Neural cell (in vitro differentiated cells): ENCODE measurements around the gene USP10. TPM values are rescaled to one million over a fixed set of nuclear protein-coding genes. Genes with fewer than 3 reads are reported as not detected.

Experiments
- H2AFZ ChIP-seq: fragments of 200-600, 300-800 bp; sonication (generic), shearing (Covaris generic); 2 replicates; pipeline ENCODE4 v1.6.0; 2014; ENCODE audit warnings: low read depth, mild to moderate bottlenecking, antibody characterized with exemption, low read length, moderate library complexity
- H3F3A ChIP-seq: fragments of 200-600 bp; shearing (Covaris generic); 2 replicates; pipeline ENCODE4 v1.6.1; 2016; ENCODE audit warnings: mild to moderate bottlenecking, moderate library complexity, mixed read lengths, antibody characterized with exemption, low read length; ENCODE audit not compliant: insufficient read depth, poor library complexity, severe bottlenecking
- H3K27ac ChIP-seq: fragments of 200-600, 300-800 bp; sonication (generic), shearing (Covaris generic); 2 replicates; pipeline ENCODE4 v1.5.1; 2014; ENCODE audit warnings: mild to moderate bottlenecking, low read length, moderate library complexity
- H3K27me3 ChIP-seq: fragments of 300-800, 200-600 bp; sonication (generic), shearing (Covaris generic); 2 replicates; pipeline ENCODE4 v1.6.0; 2014; ENCODE audit warnings: mild to moderate bottlenecking, low read depth, low read length, moderate library complexity; ENCODE audit not compliant: insufficient read depth
- H3K36me3 ChIP-seq: fragments of 300-800, 200-600 bp; sonication (generic), shearing (Covaris generic); 2 replicates; pipeline ENCODE4 v1.5.1; 2014; ENCODE audit warnings: mild to moderate bottlenecking, antibody characterized with exemption, low read length, moderate library complexity; ENCODE audit not compliant: insufficient read depth
- H3K4me2 ChIP-seq: fragments of 300-800, 200-600 bp; sonication (generic), shearing (Covaris generic); 2 replicates; pipeline ENCODE4 v1.6.0; 2014; ENCODE audit warnings: mild to moderate bottlenecking, low read length
- H3K4me3 ChIP-seq: fragments of 300-800, 200-600 bp; sonication (generic), shearing (Covaris generic); 2 replicates; pipeline ENCODE4 v1.5.1; 2014; ENCODE audit warnings: mild to moderate bottlenecking, low read length, moderate library complexity
- H3K79me2 ChIP-seq: fragments of 200-600 bp; shearing (Covaris generic); replicated peaks from 2 replicates; pipeline ENCODE4 v1.6.0; 2014; ENCODE audit warnings: mild to moderate bottlenecking, low read length, moderate library complexity; ENCODE audit not compliant: insufficient read depth
- H3K9ac ChIP-seq: fragments of 300-800, 200-600 bp; sonication (generic), shearing (Covaris generic); 2 replicates; pipeline ENCODE4 v1.6.1; 2016; ENCODE audit warnings: mild to moderate bottlenecking, low read length, mixed read lengths
- H3K9me2 ChIP-seq: fragments of 200-600 bp; shearing (Covaris generic); 2 replicates; pipeline ENCODE4 v1.6.1; 2016; ENCODE audit warnings: mild to moderate bottlenecking, low read length, mixed read lengths; ENCODE audit not compliant: insufficient read depth
- H3K9me3 ChIP-seq: fragments of 200-600, 300-800 bp; sonication (generic), shearing (Covaris generic); 2 replicates; pipeline ENCODE4 v1.6.1; 2016; ENCODE audit warnings: mild to moderate bottlenecking, mixed run types, low read length, moderate library complexity, mixed read lengths
- H4K20me1 ChIP-seq: fragments of 200-600 bp; shearing (Covaris generic); 2 replicates; pipeline ENCODE4 v1.6.1; 2016; ENCODE audit warnings: mild to moderate bottlenecking, mixed run types; ENCODE audit not compliant: insufficient read depth
- CTCF ChIP-seq: fragments of 450-650 bp; IDR thresholded peaks from 2 replicates; pipeline ENCODE4 v1.5.1; 2014; ENCODE audit warnings: antibody characterized with exemption, mild to moderate bottlenecking, moderate library complexity; ENCODE audit not compliant: poor library complexity, severe bottlenecking
- EP300 ChIP-seq: fragments of 450-650 bp; conservative IDR thresholded peaks from 2 replicates; pipeline ENCODE4 v1.6.1; 2014; ENCODE audit warnings: antibody characterized with exemption, mild to moderate bottlenecking, moderate library complexity; ENCODE audit not compliant: poor library complexity, severe bottlenecking
- EZH2 ChIP-seq: fragments of 200-600, 300-800 bp; shearing (Covaris generic), sonication (generic); IDR thresholded peaks from 2 replicates; pipeline ENCODE4 v1.6.1; 2014; ENCODE audit warnings: antibody characterized with exemption, low read length, borderline replicate concordance, mild to moderate bottlenecking; ENCODE audit not compliant: insufficient read depth, poor library complexity, severe bottlenecking
- MXI1 ChIP-seq: fragments of 450-650 bp; conservative IDR thresholded peaks from 2 replicates; pipeline ENCODE4 v1.6.1; 2014; ENCODE audit warnings: antibody characterized with exemption, mild to moderate bottlenecking; ENCODE audit not compliant: poor library complexity, severe bottlenecking
- POLR2AphosphoS5 ChIP-seq: IDR thresholded peaks from 2 replicates; pipeline ENCODE4 v1.6.1; 2012
- RAD21 ChIP-seq: fragments of 450-650 bp; conservative IDR thresholded peaks from 2 replicates; pipeline ENCODE4 v1.6.1; 2014; ENCODE audit warnings: antibody characterized with exemption, mild to moderate bottlenecking, moderate library complexity
- SMC3 ChIP-seq: fragments of 450-650 bp; conservative IDR thresholded peaks from 2 replicates; pipeline ENCODE4 v1.6.1; 2014; ENCODE audit warnings: antibody characterized with exemption, mild to moderate bottlenecking, moderate library complexity; ENCODE audit not compliant: poor library complexity
- TAF1 ChIP-seq: IDR thresholded peaks from 2 replicates; pipeline ENCODE4 v1.6.1; 2012; ENCODE audit warnings: low read depth
- polyA plus RNA-seq: library from polyadenylated mRNA; depleted of rRNA; stranded (reverse); fragments of >200 nt; gene quantifications from 2 replicates; pipeline ENCODE4 v1.2.3, GENCODE V29; 2014
- TF ChIP-seq, protein P1 (sequence below): IDR thresholded peaks from 2 replicates; pipeline ENCODE4 v1.6.1; 2012; ENCODE audit warnings: borderline replicate concordance

The USP10 gene
- polyA plus RNA-seq, 1 donor from 2014 or later = 48.9 TPM

- Histone ChIP-seq H3K27ac (no peak overlapping the region), H3K4me2 (no peak overlapping the region), H3K4me3 (no peak overlapping the region), H3K9ac (no peak overlapping the region), H3K36me3 (no peaks in the 10 kb centered on the region), H2AFZ (no peak overlapping the region), H3K27me3 (no peaks in the 10 kb centered on the region), H4K20me1 (no peaks in the 10 kb centered on the region), H3K9me2 (no peaks in the 10 kb centered on the region), H3F3A (no peaks in the 10 kb centered on the region), H3K79me2 (no peaks in the 10 kb centered on the region), H3K9me3 (no peaks in the 10 kb centered on the region)
- TF ChIP-seq, protein P1, sequence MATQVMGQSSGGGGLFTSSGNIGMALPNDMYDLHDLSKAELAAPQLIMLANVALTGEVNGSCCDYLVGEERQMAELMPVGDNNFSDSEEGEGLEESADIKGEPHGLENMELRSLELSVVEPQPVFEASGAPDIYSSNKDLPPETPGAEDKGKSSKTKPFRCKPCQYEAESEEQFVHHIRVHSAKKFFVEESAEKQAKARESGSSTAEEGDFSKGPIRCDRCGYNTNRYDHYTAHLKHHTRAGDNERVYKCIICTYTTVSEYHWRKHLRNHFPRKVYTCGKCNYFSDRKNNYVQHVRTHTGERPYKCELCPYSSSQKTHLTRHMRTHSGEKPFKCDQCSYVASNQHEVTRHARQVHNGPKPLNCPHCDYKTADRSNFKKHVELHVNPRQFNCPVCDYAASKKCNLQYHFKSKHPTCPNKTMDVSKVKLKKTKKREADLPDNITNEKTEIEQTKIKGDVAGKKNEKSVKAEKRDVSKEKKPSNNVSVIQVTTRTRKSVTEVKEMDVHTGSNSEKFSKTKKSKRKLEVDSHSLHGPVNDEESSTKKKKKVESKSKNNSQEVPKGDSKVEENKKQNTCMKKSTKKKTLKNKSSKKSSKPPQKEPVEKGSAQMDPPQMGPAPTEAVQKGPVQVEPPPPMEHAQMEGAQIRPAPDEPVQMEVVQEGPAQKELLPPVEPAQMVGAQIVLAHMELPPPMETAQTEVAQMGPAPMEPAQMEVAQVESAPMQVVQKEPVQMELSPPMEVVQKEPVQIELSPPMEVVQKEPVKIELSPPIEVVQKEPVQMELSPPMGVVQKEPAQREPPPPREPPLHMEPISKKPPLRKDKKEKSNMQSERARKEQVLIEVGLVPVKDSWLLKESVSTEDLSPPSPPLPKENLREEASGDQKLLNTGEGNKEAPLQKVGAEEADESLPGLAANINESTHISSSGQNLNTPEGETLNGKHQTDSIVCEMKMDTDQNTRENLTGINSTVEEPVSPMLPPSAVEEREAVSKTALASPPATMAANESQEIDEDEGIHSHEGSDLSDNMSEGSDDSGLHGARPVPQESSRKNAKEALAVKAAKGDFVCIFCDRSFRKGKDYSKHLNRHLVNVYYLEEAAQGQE = no peak
- no peak for TF ChIP-seq SMC3
Observed at GRCh38 chr16:84810518-84811273, 110.9 kb downstream of the USP10 start.

GRCh38 chr16:84811529-84811928, 111.7 kb downstream of the USP10 start:
- TF ChIP-seq RAD21 = no peak
- TF ChIP-seq CTCF = no peak
- no peak for TF ChIP-seq TAF1
- no peak for TF ChIP-seq SMC3
- no peak for TF ChIP-seq MXI1
- no peak for TF ChIP-seq EZH2
- TF ChIP-seq, protein P1 = no peak
- TF ChIP-seq EP300 = no peak
- no peak for TF ChIP-seq POLR2AphosphoS5
- no peaks in the 10 kb centered on the region for H3K27me3 ChIP-seq
- no peak overlapping the region for H2AFZ ChIP-seq
- H3K4me3 ChIP-seq = no peak overlapping the region
- no peaks in the 10 kb centered on the region for H4K20me1 ChIP-seq
- H3K9me2 ChIP-seq = no peaks in the 10 kb centered on the region
- H3K27ac ChIP-seq = no peak overlapping the region
- H3K9me3 ChIP-seq = no peaks in the 10 kb centered on the region
- no peaks in the 10 kb centered on the region for H3K36me3 ChIP-seq
- H3K4me2 ChIP-seq = no peak overlapping the region
- no peaks in the 10 kb centered on the region for H3F3A ChIP-seq
- H3K79me2 ChIP-seq = no peaks in the 10 kb centered on the region
- H3K9ac ChIP-seq = no peak overlapping the region
